IMR-90 (cell line): ENCODE measurements around the gene NAV2. TPM values are rescaled to one million over a fixed set of nuclear protein-coding genes. Genes with fewer than 3 reads are reported as not detected.

Experiments used
- ATAC-seq: fragments of 200-7000 bp; cut with Tn5 transposase; 2 replicates; pipeline ENCODE4 v1.9.1; 2020; ENCODE audit warnings: low read depth, mild to moderate bottlenecking, moderate library complexity
- BruUV-seq: library from RNA; stranded (reverse); fragments of 400-500 nt; replicated peaks from 2 replicates; lab custom pipeline; 2021; lab: Mats Ljungman, UMichigan
- CTCF ChIA-PET: fragments of 300-600 bp; formaldehyde crosslinking; extraction: SDS; loops from one replicate; lab custom pipeline; 2021; ENCODE audit warnings: antibody characterized with exemption; lab: Yijun Ruan, JAX
- POLR2A ChIA-PET: fragments of 300-600 bp; sonication (Branson Sonifier 250); formaldehyde crosslinking; loops from one replicate; lab custom pipeline; 2022; ENCODE audit warnings: antibody characterized with exemption; ENCODE audit not compliant: unreplicated experiment; lab: Charles Lee
- DNase-seq: peaks from one replicate; pipeline ENCODE4 v3.0.0; 2013
- H2AFZ ChIP-seq: replicated peaks from 2 replicates; pipeline ENCODE3; 2013; ENCODE audit warnings: low read length, mild to moderate bottlenecking; ENCODE audit not compliant: poor library complexity
- H2AK5ac ChIP-seq: 2 replicates; pipeline ENCODE4 v1.6.1; 2013; ENCODE audit warnings: low read depth, low read length, inconsistent platforms
- H2AK9ac ChIP-seq: replicated peaks from 2 replicates; pipeline ENCODE3; 2013; ENCODE audit warnings: mild to moderate bottlenecking, low read depth, low read length, moderate library complexity; ENCODE audit not compliant: poor library complexity
- H2BK120ac ChIP-seq: 2 replicates; pipeline ENCODE4 v1.6.1; 2013; ENCODE audit warnings: low read depth, low read length, inconsistent platforms
- H2BK15ac ChIP-seq: 3 replicates; pipeline ENCODE4 v1.6.1; 2013; ENCODE audit warnings: low read depth, low read length, inconsistent platforms
- H2BK20ac ChIP-seq: 2 replicates; pipeline ENCODE4 v1.6.1; 2013; ENCODE audit warnings: low read depth, mild to moderate bottlenecking, inconsistent platforms, low read length, moderate library complexity
- H2BK5ac ChIP-seq: 2 replicates; pipeline ENCODE4 v1.6.1; 2013; ENCODE audit warnings: mild to moderate bottlenecking, low read depth, low read length, inconsistent platforms; ENCODE audit not compliant: poor library complexity, severe bottlenecking
- H3K14ac ChIP-seq: replicated peaks from 2 replicates; pipeline ENCODE4 v1.6.1; 2013; ENCODE audit warnings: low read depth, low read length, inconsistent platforms
- H3K18ac ChIP-seq: 2 replicates; pipeline ENCODE4 v1.6.1; 2013; ENCODE audit warnings: low read depth, low read length, control low read depth
- H3K23ac ChIP-seq: 2 replicates; pipeline ENCODE4 v1.6.1; 2013; ENCODE audit warnings: low read depth, low read length, inconsistent platforms
- H3K27ac ChIP-seq: 2 replicates; pipeline ENCODE4 v1.5.1; 2013; ENCODE audit warnings: mild to moderate bottlenecking, control low read depth, low read length; ENCODE audit not compliant: insufficient read depth
- H3K27me3 ChIP-seq: 2 replicates; pipeline ENCODE4 v1.6.1; 2013; ENCODE audit warnings: low read length; ENCODE audit not compliant: control insufficient read depth, insufficient read depth
- H3K36me3 ChIP-seq: 2 replicates; pipeline ENCODE4 v1.6.1; 2013; ENCODE audit warnings: low read length, mixed read lengths; ENCODE audit not compliant: control insufficient read depth, insufficient read depth
- H3K4ac ChIP-seq: 2 replicates; pipeline ENCODE4 v1.6.1; 2013; ENCODE audit warnings: low read depth, low read length, inconsistent platforms
- H3K4me1 ChIP-seq: 2 replicates; pipeline ENCODE4 v1.6.1; 2013; ENCODE audit warnings: low read length, mixed read lengths; ENCODE audit not compliant: control insufficient read depth, insufficient read depth
- H3K4me2 ChIP-seq: 2 replicates; pipeline ENCODE4 v1.6.1; 2013; ENCODE audit warnings: low read depth, mild to moderate bottlenecking, control low read depth, low read length, moderate library complexity
- H3K4me3 ChIP-seq: 2 replicates; pipeline ENCODE4 v1.5.1; 2013; ENCODE audit warnings: low read depth, mild to moderate bottlenecking, control low read depth, low read length, moderate library complexity; ENCODE audit not compliant: insufficient read depth
- H3K56ac ChIP-seq: 2 replicates; pipeline ENCODE4 v1.6.1; 2013; ENCODE audit warnings: low read length, inconsistent platforms; ENCODE audit not compliant: insufficient read depth; ENCODE audit errors: extremely low read depth
- H3K79me1 ChIP-seq, 2 experiments: 2 replicates each; pipeline ENCODE4 v1.6.1; 2013; ENCODE audit warnings: low read length in 2 of 2, inconsistent platforms in 1 of 2, low read depth in 1 of 2
- H3K9ac ChIP-seq: 2 replicates; pipeline ENCODE4 v1.6.1; 2013; ENCODE audit warnings: low read depth, low read length, control low read depth
- H3K9me1 ChIP-seq: 2 replicates; pipeline ENCODE4 v1.6.1; 2013; ENCODE audit warnings: low read length, inconsistent platforms; ENCODE audit not compliant: insufficient read depth
- H3K9me3 ChIP-seq: 2 replicates; pipeline ENCODE4 v1.6.1; 2013; ENCODE audit warnings: low read length; ENCODE audit not compliant: control insufficient read depth, insufficient read depth
- H4K20me1 ChIP-seq: 2 replicates; pipeline ENCODE4 v1.6.1; 2013; ENCODE audit warnings: low read length, inconsistent platforms; ENCODE audit not compliant: insufficient read depth
- H4K5ac ChIP-seq: 2 replicates; pipeline ENCODE4 v1.6.1; 2013; ENCODE audit warnings: mild to moderate bottlenecking, low read depth, low read length, control low read depth
- H4K8ac ChIP-seq, 2 experiments: 2 replicates each; pipeline ENCODE4 v1.6.1; 2013; ENCODE audit warnings: low read depth in 2 of 2, low read length in 2 of 2, control low read depth in 1 of 2, inconsistent platforms in 1 of 2
- H4K91ac ChIP-seq: 2 replicates; pipeline ENCODE4 v1.6.1; 2013; ENCODE audit warnings: low read depth, low read length, inconsistent platforms; ENCODE audit not compliant: insufficient read depth
- BHLHE40 ChIP-seq: fragments of 150-350 bp; IDR thresholded peaks from 2 replicates; pipeline ENCODE4 v1.6.1; 2016; ENCODE audit warnings: mild to moderate bottlenecking, low read depth, low read length
- CEBPB ChIP-seq: IDR thresholded peaks from 2 replicates; pipeline ENCODE4 v1.6.1; 2012; ENCODE audit warnings: low read depth, low read length, improper control_type of control experiment
- FOS ChIP-seq: fragments of 150-350 bp; IDR thresholded peaks from 2 replicates; pipeline ENCODE4 v1.6.1; 2016; ENCODE audit warnings: low read depth, low read length
- MAFK ChIP-seq: IDR thresholded peaks from 2 replicates; pipeline ENCODE4 v1.6.1; 2012; ENCODE audit warnings: low read depth, low read length, improper control_type of control experiment
- MAZ ChIP-seq: IDR thresholded peaks from 2 replicates; pipeline ENCODE4 v1.6.1; 2012; ENCODE audit warnings: low read depth, mild to moderate bottlenecking, low read length, improper control_type of control experiment, moderate library complexity, borderline replicate concordance
- MXI1 ChIP-seq: IDR thresholded peaks from 2 replicates; pipeline ENCODE4 v1.6.1; 2012; ENCODE audit warnings: low read depth, mild to moderate bottlenecking, low read length, moderate library complexity, borderline replicate concordance
- NFE2L2 ChIP-seq: fragments of 150-350 bp; IDR thresholded peaks from 2 replicates; pipeline ENCODE4 v1.6.1; 2016; ENCODE audit warnings: low read depth, mild to moderate bottlenecking, low read length
- RAD21 ChIP-seq: IDR thresholded peaks from 2 replicates; pipeline ENCODE4 v1.6.1; 2012; ENCODE audit warnings: low read length, improper control_type of control experiment
- SMC3 ChIP-seq: fragments of 150-350 bp; IDR thresholded peaks from 2 replicates; pipeline ENCODE4 v1.6.1; 2016; ENCODE audit warnings: low read depth, mild to moderate bottlenecking, antibody characterized with exemption, low read length, moderate library complexity
- WGBS, 2 experiments: methylation state at CpG; one replicate each; pipeline versions ENCODE4 v1.1.5 to v1.1.7; 2013; ENCODE audit warnings: missing lambda C conversion rate in 2 of 2; ENCODE audit not compliant: insufficient read length in 1 of 2; ENCODE audit errors: extremely low coverage in 2 of 2; 5-methylcytosine and 5-hydroxymethylcytosine counted together
- dilution Hi-C: fragments of 300-500 bp; cut with HindIII; formaldehyde crosslinking; loops from one replicate; pipeline ENCODE4 v1.14.3; 2018; ENCODE audit warnings: low sequenced_read_pairs; ENCODE audit not compliant: unreplicated experiment
- in situ Hi-C: fragments of 300-500 bp; cut with MboI; formaldehyde crosslinking; loops from 3 replicates; pipeline ENCODE4 v1.14.3; 2019; ENCODE audit warnings: low sequenced_read_pairs, inconsistent platforms, mixed read lengths
- intact Hi-C: fragments of 100-400 bp; cut with micrococcal nuclease; formaldehyde crosslinking; loops from 2 replicates; pipeline ENCODE4 v1.10.0; 2022
- polyA plus RNA-seq, 3 experiments: library from polyadenylated mRNA; depleted of rRNA; stranded (reverse); fragments of >200 nt; gene quantifications; 2 replicates each; pipeline ENCODE4 v1.2.3, GENCODE V29; 2012; ENCODE audit warnings: low replicate concordance in 1 of 3
- total RNA-seq: library from RNA; depleted of rRNA; stranded (reverse); fragments of >200 nt; gene quantifications from 2 replicates; pipeline ENCODE4 v1.2.3, GENCODE V29; 2012
- TF ChIP-seq, protein P1 (sequence below): fragments of 150-350 bp; IDR thresholded peaks from 2 replicates; pipeline ENCODE4 v1.6.1; 2017; ENCODE audit warnings: mild to moderate bottlenecking, antibody characterized with exemption, low read length, low read depth
- TF ChIP-seq, protein P2 (sequence below): conservative IDR thresholded peaks from 2 replicates; pipeline ENCODE4 v1.5.1; 2012; ENCODE audit warnings: mild to moderate bottlenecking, low read depth, low read length, improper control_type of control experiment

Gene NAV2
- total and polyA plus RNA-seq, 2 of the 4 experiments (the other 2 are of a cell fraction): 4.5 to 12.6 TPM

DNA sequence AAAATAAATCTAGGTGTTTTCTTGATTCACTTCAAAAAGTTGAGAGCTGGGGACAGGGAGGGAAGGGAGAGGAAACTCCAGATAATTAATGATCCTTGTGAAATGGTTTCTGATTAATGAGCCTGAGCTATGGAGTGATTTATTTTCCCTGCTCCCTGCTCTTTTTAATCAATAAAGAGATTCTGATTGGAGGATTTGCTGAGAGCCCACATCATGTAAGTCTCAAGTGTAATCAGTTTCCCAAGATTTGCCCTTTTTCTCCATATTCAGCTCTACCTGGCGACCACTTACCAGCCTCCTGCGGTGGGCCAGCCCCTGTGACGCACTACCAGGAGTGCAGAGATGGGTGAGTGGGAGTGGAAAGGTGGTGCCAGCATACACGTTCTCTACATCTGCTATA, 114.0 kb downstream of the NAV2 start:
- H3K18ac ChIP-seq: no peak overlapping the region
- H2BK120ac ChIP-seq: no peak overlapping the region
- H3K36me3 ChIP-seq: no peaks in the 10 kb centered on the region
- in situ Hi-C loops (no loop called here), dilution Hi-C loops (no loop called here), intact Hi-C loops (no loop called here)
- ChIA-PET CTCF (no interaction called here), POLR2A (no interaction called here)
- H4K5ac ChIP-seq: no peak overlapping the region
- H3K9me1 ChIP-seq: peaks cover 9% of the 10 kb centered on the region; the same call in 1 of the 2 replicates
- TF ChIP-seq CEBPB: no peak
- no peak for TF ChIP-seq BHLHE40
- TF ChIP-seq, protein P1, sequence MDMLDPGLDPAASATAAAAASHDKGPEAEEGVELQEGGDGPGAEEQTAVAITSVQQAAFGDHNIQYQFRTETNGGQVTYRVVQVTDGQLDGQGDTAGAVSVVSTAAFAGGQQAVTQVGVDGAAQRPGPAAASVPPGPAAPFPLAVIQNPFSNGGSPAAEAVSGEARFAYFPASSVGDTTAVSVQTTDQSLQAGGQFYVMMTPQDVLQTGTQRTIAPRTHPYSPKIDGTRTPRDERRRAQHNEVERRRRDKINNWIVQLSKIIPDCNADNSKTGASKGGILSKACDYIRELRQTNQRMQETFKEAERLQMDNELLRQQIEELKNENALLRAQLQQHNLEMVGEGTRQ: no peak
- no peak for TF ChIP-seq FOS
- no peak for TF ChIP-seq RAD21
- TF ChIP-seq, protein P2, sequence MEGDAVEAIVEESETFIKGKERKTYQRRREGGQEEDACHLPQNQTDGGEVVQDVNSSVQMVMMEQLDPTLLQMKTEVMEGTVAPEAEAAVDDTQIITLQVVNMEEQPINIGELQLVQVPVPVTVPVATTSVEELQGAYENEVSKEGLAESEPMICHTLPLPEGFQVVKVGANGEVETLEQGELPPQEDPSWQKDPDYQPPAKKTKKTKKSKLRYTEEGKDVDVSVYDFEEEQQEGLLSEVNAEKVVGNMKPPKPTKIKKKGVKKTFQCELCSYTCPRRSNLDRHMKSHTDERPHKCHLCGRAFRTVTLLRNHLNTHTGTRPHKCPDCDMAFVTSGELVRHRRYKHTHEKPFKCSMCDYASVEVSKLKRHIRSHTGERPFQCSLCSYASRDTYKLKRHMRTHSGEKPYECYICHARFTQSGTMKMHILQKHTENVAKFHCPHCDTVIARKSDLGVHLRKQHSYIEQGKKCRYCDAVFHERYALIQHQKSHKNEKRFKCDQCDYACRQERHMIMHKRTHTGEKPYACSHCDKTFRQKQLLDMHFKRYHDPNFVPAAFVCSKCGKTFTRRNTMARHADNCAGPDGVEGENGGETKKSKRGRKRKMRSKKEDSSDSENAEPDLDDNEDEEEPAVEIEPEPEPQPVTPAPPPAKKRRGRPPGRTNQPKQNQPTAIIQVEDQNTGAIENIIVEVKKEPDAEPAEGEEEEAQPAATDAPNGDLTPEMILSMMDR: no peak
- TF ChIP-seq MAFK: no peak
- no peak for TF ChIP-seq MXI1
- TF ChIP-seq SMC3: no peak
- TF ChIP-seq MAZ: no peak
- no peak for TF ChIP-seq NFE2L2
- H3K56ac ChIP-seq: no peak overlapping the region
- no peak overlapping the region for H2BK20ac ChIP-seq
- H2AK5ac ChIP-seq: no peak overlapping the region
- no CpG with 5 or more reads among the region's 4 CpGs for WGBS, 2 experiments
- ATAC-seq: no peak
- H3K14ac ChIP-seq: no peak overlapping the region
- peaks cover 2% of the 10 kb centered on the region; the same call in 1 of the 2 replicates for H3K4me1 ChIP-seq
- H2BK15ac ChIP-seq: no peak overlapping the region
- no peaks in the 10 kb centered on the region for H3K27me3 ChIP-seq
- H3K4me3 ChIP-seq: no peak overlapping the region
- no peak overlapping the region for H2AFZ ChIP-seq
- H3K79me1 ChIP-seq: peaks cover 62 to 72% of the 10 kb centered on the region in 2 experiments
- H2BK5ac ChIP-seq: no peak overlapping the region
- no peak for DNase-seq
- no peak overlapping the region for H4K8ac ChIP-seq
- peaks cover 48% of the 10 kb centered on the region for H4K20me1 ChIP-seq
- H4K91ac ChIP-seq: no peak overlapping the region
- H3K4me2 ChIP-seq: no peak overlapping the region
- no peak overlapping the region for H3K23ac ChIP-seq
- H2AK9ac ChIP-seq: no peak overlapping the region
- no TSS peak for BruUV-seq
- H3K9ac ChIP-seq: no peak overlapping the region
- H3K9me3 ChIP-seq: no peaks in the 10 kb centered on the region
- H3K27ac ChIP-seq: no peak overlapping the region
- no peak overlapping the region for H3K4ac ChIP-seq
